ENCODE measurements around the gene HOXB3.

The HOXB3 gene

GRCh38 chr17:48632579-48633265 lies 42.7 kb upstream of the HOXB3 start:
- Histone ChIP-seq H3K27ac (no peak overlapping the region), H3K4me3 (no peak overlapping the region)
- DNase-seq (ENCODE audit: low spot score): no peak
- no peak for TF ChIP-seq CTCF (IDR thresholded peaks at IDR 0.05)

- Histone ChIP-seq H3K27ac (no peak overlapping the region), H3K4me3 (no peak overlapping the region)
- no peak for TF ChIP-seq CTCF (IDR thresholded peaks at IDR 0.05)
- DNase-seq (ENCODE audit: low spot score): no peak
These were observed 41.9 kb upstream of the HOXB3 start for GRCh38 chr17:48631693-48632578.

- DNase-seq (ENCODE audit: low spot score): no peak
- TF ChIP-seq CTCF (IDR thresholded peaks at IDR 0.05): no peak
- H3K27ac ChIP-seq: no peak overlapping the region
These were observed 41.1 kb upstream of the HOXB3 start for GRCh38 chr17:48630925-48631692.

GRCh38 chr17:48630009-48630924 lies 40.2 kb upstream of the HOXB3 start:
- no peak for TF ChIP-seq CTCF (IDR thresholded peaks at IDR 0.05)

More at GRCh38 chr17:48630925-48631692, 41.1 kb upstream of the HOXB3 start:
- H3K4me3 ChIP-seq: no peak overlapping the region

GRCh38 chr17:48629411-48629759 lies 39.3 kb upstream of the HOXB3 start:
- no peak overlapping the region for H3K4me3 ChIP-seq
- no peak for DNase-seq (ENCODE audit: low spot score)
- no peak overlapping the region for H3K27ac ChIP-seq
- no peak for TF ChIP-seq CTCF (IDR thresholded peaks at IDR 0.05)

More at GRCh38 chr17:48630009-48630924, 40.2 kb upstream of the HOXB3 start:
- DNase-seq (ENCODE audit: low spot score): no peak
- no peak overlapping the region for H3K4me3 ChIP-seq
- no peak overlapping the region for H3K27ac ChIP-seq
